DMS 273 treated with DMSO at 0.1 percent for 48 hours (cell line): ENCODE measurements around the gene FAM3B.
"Not testable (repeated sequence)": the region's sequence is repeated elsewhere in the genome, so short reads cannot be mapped to it uniquely, and the experiment has no call there.

ENCODE experiments used
- DNase-seq: peaks from one replicate; lab custom pipeline; 2025; lab: John Stamatoyannopoulos, UW

Gene FAM3B

DNA sequence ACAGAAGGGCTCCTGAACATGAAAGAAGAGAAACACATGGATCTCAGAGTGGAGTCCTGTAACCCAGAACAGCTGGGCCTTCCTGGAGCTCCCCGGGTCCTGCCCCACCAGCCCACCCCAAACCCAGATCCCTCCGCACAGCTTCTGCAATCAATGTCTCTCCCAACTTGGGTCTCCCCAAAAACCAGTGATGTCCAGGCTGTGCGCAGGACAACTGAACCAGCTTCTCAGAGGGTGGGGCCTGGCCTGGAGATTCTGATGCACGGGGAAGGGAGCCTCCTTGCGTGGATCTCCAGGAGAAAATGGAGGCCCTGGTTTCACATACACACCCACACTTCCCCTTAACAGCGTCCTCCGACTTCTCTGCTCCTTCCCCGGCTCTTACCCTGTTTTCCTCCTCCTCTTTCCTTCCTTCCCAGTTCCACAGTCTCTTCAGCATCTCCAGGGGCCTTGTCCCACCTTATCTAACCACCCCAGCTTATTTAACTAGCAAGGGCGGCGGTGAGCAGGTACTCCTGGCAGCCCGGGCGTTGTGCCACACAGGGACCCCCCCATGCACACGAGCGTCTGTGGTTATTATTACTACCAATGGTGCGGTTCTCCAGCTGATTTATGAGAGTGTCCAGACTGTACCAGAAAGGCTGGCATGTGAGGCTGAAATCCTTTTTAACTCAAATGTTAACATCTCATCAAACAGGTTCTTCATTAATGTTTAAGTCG is 34.0 kb downstream of the FAM3B start:
- DNase-seq, result no peak

DNA sequence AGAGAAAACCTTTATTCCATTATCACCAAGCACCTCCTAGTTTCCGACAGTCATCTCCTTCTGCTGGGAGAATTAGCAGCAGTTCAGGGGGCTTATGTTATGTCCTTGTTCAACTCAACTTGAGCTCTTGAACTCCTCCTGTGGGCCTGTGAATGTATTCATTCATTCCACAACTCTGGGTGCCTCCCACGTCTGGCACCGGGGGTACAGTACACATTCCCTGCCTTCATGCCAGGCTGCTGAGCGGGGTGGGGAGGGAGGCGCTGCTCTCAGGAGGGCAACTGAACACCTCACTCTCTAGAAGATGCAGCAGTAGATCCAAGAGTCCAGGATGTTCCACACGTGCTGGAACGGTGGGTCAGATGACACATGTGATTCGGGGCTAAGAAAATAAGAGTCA is 40.9 kb downstream of the FAM3B start:
- no peak for DNase-seq

DNA sequence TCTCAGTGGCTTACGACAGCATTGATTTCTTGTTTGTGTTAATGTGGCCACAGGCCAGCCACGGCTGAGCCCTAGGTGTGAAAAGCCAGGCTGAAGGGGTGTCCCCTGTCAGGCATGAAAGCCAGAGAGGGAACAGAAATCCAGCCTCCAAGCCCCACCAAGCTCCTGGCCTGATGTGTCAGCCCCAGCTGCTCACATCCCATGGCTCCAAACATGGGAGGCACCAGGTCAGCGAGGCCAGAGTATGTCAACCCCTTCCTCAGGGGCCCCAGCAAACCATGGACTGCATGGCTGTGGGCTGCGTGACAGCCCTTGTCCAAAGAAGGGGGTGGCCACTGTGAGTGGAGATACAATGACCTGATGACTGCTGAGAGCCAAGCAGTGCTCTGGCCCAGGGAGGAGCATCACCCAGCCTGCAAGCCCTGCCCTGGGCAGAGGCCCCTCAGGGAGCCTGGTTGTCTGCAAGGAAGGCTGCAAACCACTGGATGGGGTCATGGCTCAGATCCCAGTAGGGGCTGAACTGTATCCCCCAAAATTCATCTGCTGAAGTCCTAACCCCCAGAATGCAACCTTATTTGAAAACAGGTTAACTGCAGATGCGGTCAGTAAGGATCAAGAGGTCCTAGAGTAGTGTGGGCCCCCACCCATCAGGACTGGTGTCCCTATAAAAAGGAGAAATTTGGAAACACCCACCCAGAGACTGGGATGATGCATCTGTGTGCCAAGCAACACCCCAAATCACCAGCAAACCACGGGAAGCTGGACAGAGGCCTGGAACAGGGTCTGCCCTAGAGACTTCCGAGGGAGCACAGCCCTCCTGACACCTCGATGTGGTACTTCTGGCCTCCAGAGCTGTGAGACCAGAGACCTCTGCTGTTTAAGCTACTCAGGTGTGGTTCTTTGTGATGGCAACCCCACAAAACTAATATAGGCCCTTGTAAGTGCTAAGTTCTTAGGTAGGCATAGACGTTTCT is 41.9 kb downstream of the FAM3B start:
- DNase-seq, result no peak

DNA sequence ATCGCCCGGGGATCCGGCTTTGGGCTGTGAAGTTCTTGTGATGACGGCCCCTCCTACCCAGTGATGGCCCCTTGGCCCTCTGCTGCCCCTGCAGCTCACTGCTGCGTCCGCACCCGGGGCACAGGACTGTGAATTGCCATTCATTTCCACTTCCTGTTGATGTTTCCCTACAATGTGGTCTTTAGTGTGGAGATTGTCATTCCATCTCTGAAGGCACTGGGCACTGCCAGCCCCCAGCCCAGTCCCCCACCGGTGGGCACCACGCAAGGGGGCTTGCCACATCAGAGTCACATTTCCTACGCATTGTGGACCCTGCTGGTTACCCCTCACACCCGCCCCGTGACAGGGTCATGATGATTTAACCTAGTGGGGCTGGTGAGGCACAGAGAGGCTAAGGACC is 42.7 kb downstream of the FAM3B start:
- DNase-seq, result no peak

GRCh38 chr21:41359754-41360071 is 43.1 kb downstream of the FAM3B start:
- not testable (repeated sequence) for DNase-seq

- no peak for DNase-seq
Measured at GRCh38 chr21:41360072-41360821, 43.6 kb downstream of the FAM3B start.

- no peak for DNase-seq
Measured at GRCh38 chr21:41361053-41361785, 44.6 kb downstream of the FAM3B start.

DNA sequence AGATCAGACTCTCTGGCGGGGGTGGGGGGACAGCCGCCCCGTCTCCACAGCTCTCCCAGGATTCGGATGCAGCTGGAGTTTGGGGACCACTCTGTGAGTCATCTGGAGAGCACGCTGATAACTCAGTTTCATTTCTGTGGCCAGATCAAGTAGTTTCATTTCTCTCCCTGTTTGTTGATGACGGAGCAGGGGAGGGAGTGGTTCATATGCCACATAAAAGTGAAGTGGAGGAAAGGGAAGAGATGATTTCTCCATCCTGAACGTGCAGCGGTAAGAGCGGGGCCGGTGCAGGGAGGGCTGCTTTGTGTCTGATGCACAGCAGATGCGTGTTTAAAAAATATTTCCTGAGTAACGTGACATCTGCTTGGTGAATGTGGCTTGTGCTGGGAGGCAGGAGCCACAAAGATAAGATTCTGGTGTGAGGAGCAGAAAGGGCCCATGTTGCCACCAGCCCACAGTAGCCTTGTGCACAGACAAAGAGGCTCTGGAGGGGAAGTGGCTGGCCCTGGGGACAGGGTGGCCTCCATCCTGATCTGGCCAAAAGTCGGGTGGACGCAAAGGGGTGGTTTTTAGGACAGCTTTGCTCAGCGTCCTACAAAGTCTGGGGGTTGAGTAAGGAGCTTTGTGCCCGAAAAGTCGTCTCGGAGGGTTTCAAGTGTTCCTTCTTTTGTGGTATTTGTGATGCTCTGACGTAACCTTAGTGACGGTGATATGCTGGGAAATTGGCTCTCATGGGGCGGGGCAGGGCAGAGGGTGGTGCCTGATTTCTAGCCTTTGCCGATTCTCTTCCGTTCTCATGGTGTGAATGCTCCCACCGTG is 45.4 kb downstream of the FAM3B start, which contains the start of gene MX2:
MX2 (plus strand) TSS at position 242 of the 819 bp plus-strand sequence. CDS start 14,880 bp downstream, outside the sequence.
- DNase-seq, result no peak

- DNase-seq, result no peak
Measured at GRCh38 chr21:41362605-41363369, 46.2 kb downstream of the FAM3B start.

DNA sequence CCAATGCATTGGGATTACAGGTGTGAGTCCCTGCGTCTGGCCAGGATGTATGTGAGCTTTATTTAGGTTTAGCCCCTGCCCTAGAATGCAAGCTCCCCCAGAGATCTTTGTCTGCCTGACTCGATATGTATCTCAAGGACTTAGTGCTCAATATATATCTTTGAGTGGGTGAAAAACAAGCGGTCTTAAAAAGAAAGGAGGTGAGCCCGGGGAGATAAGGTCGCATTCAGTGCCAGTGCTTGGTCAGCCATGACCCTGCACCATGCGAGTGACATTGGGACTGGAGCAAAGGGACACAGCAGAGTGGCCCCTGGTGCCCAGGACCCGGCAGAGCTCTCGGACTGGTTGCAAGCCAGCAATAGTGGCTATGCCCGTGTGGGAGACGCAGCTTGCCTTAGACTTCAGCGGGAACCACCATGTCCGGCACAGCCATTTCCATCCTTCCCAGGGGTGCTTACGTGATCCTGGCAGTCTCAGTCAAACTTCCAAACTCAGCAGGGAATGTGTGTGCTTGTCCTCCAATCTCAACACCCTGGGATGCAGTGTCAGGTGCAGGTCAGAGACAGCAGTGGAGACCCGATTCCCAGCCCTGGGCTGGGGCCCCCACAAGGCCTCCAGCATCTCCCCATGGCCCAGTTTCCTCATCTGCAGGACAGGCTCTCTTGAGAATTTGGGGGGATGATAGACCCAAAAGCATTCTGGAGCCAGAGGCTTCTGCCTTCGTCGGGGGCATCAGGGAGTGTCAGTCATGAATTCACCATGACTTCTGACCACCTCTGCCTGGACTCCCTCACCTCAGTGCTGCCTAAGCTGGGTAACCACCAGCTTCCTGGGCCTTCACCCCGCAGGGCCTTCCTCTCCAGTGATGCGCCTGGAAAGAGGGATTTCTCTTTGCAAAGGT is 47.0 kb downstream of the FAM3B start:
- DNase-seq, result no peak

GRCh38 chr21:41364308-41364707 is 47.7 kb downstream of the FAM3B start:
- no peak for DNase-seq

DNA sequence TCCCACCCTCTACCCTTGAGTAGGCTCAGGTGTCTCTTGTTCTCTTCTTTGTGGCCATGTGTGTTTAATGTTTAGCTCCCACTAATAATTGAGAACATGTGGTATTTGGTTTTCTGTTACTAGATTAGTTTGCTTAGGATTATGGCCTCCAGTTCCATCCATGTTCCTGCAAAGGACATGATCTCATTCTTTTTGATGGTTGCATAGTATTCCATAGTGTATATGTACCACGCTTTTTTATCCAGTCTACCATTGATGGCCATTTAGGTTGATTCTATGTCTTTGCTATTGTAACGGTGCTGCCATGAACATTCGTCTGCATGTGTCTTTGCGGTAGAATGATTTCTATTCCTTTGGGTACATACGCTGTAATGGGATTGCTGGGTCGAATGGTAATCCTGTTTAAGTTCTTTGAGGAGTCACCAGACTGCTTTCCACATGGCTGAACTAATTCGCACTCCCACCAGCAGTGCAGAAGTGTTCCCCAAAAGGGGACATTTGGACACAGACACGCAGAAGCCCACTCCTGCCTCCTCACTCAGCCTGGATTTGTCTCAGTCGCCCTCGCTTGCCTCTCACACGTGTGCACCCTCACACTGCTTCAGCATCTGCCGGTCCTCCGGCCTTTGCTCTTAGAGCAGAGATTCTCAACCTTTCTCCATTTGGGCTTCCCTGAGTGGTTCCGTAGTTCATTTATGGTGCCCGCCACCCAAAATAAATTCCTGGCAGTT is 48.9 kb downstream of the FAM3B start:
- no peak for DNase-seq

- DNase-seq, result no peak
Measured at GRCh38 chr21:41366522-41367151, 50.0 kb downstream of the FAM3B start.

DNA sequence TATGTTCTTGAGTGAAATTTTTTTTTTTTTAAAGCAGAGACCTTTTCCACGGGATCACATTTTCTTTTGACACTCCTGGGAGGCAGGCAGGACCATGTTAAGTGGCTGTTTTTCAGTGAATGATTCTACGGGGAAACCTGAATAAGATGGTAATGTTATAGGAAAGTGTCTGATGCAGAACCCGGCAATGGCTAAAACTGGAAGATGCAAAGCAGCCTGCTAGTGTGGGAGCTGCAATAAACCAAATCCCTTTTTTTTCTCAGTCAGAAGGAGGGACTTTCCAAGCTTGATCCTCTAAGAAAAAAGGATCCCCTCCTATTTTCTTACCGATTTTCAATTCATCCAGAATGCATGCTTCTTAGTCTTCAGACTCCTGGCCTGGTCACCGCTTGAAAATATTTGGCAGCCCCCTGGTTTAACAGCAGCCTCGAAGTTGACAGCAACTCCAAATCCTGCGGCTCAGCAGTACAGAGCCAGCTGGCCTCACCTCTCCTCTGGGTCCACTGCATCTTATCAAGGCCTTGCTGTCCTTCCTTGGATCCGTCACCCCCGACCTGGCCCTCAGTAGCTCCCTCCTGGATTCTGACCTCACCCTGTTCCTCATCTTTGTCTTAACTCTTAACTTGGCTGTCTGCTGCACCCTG is 50.8 kb downstream of the FAM3B start:
- DNase-seq, result no peak

GRCh38 chr21:41367945-41368734 is 51.5 kb downstream of the FAM3B start:
- DNase-seq, result no peak

DNA sequence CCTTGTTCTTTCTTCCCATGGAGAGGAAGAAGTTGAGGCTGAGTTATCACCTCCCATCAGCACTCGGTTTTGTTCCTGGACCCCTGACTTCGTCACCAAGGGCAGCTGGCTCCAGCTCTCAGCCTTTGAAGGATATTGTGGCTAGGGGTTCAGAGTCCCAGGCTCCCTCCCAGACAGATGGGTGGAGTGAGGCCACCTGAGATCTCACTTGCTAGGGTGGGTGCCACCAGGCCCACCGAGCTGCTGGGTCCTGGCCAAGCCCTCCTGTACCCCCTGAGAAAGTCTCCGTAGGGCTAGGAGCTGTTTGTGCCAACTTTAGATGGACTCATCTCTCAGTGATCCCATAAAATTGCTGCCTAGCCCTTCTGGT is 52.1 kb downstream of the FAM3B start:
- no peak for DNase-seq
